ENCODE results near the gene LCN9.

GRCh38 chr9:135689011-135689410 lies 25.9 kb downstream of the LCN9 start:
- no peak for TF ChIP-seq CTCF (IDR thresholded peaks at IDR 0.05)
- no peak for TF ChIP-seq POLR2A (IDR thresholded peaks at IDR 0.05)

All from adrenal gland (tissue), 5 donors.